ENCODE results near the gene PTCH1.

The PTCH1 gene

DNA sequence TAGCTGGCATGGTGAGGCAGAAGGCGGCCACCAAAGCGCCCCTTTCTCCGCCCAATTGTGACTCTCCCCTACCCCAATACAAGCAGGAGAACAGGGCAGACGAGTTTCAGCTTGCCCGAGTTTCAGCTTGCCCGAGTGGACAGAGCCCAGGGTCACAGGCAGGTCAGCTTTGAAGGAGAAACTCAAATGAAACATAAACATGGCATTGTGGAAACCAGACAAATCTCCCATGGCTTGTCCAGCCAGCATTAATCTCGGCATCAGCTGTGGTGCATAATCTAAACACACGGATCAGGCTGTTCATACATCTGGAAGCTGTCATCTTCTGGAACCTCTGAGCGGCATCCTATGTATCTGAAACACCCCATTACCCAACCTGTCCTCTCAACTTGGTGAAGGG is 16.9 kb downstream of the PTCH1 start:
- Histone ChIP-seq H3K36me3 (ENCODE audit: control insufficient read depth, insufficient read depth, low read length) (no peaks in the 10 kb centered on the region), H3K4me3 (replicated peaks; ENCODE audit: low read depth, low read length) (no peak overlapping the region), H3K27me3 (replicated peaks; ENCODE audit: control insufficient read depth, insufficient read depth, low read length) (no peaks in the 10 kb centered on the region)
- no peak for DNase-seq (ENCODE audit: extremely low read depth, insufficient read length)
- TF ChIP-seq, protein P1, sequence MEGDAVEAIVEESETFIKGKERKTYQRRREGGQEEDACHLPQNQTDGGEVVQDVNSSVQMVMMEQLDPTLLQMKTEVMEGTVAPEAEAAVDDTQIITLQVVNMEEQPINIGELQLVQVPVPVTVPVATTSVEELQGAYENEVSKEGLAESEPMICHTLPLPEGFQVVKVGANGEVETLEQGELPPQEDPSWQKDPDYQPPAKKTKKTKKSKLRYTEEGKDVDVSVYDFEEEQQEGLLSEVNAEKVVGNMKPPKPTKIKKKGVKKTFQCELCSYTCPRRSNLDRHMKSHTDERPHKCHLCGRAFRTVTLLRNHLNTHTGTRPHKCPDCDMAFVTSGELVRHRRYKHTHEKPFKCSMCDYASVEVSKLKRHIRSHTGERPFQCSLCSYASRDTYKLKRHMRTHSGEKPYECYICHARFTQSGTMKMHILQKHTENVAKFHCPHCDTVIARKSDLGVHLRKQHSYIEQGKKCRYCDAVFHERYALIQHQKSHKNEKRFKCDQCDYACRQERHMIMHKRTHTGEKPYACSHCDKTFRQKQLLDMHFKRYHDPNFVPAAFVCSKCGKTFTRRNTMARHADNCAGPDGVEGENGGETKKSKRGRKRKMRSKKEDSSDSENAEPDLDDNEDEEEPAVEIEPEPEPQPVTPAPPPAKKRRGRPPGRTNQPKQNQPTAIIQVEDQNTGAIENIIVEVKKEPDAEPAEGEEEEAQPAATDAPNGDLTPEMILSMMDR (IDR thresholded peaks at IDR 0.05; ENCODE audit: insufficient read depth, low read length, poor library complexity, severe bottlenecking), result no peak

DNA sequence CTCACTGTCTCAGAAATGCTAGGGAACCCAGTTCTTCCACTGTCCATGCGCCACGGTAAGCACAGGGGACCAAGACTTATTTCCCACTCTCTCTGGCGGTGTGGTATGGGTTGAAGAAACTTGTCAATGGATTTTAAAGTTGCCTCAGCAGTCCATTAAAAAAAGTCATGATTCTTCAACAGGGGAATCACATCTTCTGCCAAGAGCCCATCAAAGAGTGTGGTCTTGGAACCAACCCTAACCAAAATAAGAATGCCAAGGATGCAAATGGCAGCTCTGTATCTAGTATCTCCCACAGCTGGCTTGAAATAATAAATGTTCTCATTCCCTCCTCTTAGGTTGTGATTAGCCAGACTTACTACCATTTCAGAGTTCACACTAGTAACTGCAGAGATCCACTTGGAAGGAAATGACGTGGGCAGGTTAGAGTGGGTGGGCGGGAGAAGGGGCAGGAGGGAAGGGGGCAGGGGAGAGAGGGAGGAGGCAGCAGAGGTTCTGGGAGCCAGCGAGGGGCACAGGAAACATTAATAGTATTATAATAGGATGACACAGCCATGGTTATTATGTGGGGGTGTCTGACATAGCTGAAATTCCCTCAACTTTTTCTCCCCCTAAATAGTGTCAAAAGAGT is 17.6 kb downstream of the PTCH1 start:
- Histone ChIP-seq H3K4me3 (replicated peaks; ENCODE audit: low read depth, low read length) (no peak overlapping the region), H3K27me3 (replicated peaks; ENCODE audit: control insufficient read depth, insufficient read depth, low read length) (no peaks in the 10 kb centered on the region), H3K36me3 (ENCODE audit: control insufficient read depth, insufficient read depth, low read length) (no peaks in the 10 kb centered on the region)
- TF ChIP-seq, protein P1 (IDR thresholded peaks at IDR 0.05; ENCODE audit: insufficient read depth, low read length, poor library complexity, severe bottlenecking), result no peak
- DNase-seq (ENCODE audit: extremely low read depth, insufficient read length), result no peak

DNA sequence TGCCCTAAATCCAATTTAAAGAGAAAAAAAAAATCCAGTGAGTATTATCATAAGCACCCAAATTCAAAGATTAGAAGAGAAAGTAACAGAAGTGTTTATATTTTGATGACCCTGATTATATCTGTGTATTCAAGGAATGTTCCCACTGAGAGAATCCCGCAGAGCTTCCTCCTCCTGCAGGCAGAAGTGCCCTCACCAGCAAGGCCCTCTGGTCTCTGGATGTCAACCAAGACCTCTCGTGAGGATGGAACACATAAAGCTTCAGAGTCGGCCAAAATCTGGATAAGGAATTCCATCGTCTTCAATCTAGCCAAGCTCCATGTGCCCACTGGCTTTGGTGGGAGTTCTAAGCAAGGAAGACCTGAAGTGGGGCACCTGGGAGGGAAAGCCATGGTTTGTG is 18.1 kb downstream of the PTCH1 start:
- H3K36me3 ChIP-seq (ENCODE audit: control insufficient read depth, insufficient read depth, low read length), result no peaks in the 10 kb centered on the region
- no peaks in the 10 kb centered on the region for H3K27me3 ChIP-seq (replicated peaks; ENCODE audit: control insufficient read depth, insufficient read depth, low read length)
- H3K4me3 ChIP-seq (replicated peaks; ENCODE audit: low read depth, low read length), result no peak overlapping the region
- DNase-seq (ENCODE audit: extremely low read depth, insufficient read length), result no peak
- TF ChIP-seq, protein P1 (IDR thresholded peaks at IDR 0.05; ENCODE audit: insufficient read depth, low read length, poor library complexity, severe bottlenecking), result no peak

DNA sequence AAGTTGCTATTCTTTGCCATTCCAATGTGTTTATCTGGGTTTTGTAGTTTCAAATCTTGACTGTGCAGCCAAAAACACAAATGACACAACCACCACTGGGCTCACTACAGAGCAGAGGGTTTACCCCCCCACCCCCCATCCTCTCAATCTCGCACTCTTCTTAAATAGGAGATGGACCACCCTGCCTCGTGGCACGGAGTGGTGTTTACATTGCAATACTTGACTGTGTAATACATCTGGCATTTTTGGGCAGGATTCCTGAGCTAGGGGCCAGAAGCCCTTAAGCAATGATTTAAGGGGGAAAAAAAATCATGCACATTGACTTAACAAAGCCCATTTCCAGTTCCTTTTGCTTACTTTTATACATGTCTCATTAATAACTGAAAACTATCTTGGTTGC is 19.0 kb downstream of the PTCH1 start:
- TF ChIP-seq, protein P1 (IDR thresholded peaks at IDR 0.05; ENCODE audit: insufficient read depth, low read length, poor library complexity, severe bottlenecking), result no peak

DNA sequence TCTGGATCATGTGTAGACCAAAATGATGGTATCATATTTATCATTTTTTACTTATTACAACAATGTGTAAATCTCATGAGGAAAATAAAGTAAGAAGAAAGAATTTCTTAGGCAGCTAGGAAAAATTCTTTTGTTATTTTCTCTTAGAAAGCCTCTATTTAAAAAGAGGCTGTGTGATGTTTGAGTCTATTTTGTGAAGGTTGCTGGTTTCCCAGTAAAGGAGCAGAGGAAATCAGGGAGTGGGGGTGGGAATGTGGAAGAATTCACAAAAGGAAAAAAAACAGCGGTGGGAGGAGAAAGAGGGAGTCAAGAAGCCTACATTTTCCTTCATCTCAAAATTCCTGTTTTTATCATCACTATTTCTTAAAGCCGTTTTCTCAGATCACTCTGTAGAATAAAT is 20.1 kb downstream of the PTCH1 start:
- DNase-seq (ENCODE audit: extremely low read depth, insufficient read length), result no peak
- Histone ChIP-seq H3K36me3 (ENCODE audit: control insufficient read depth, insufficient read depth, low read length) (no peaks in the 10 kb centered on the region), H3K4me3 (replicated peaks; ENCODE audit: low read depth, low read length) (no peak overlapping the region), H3K27me3 (replicated peaks; ENCODE audit: control insufficient read depth, insufficient read depth, low read length) (no peaks in the 10 kb centered on the region)
- TF ChIP-seq, protein P1 (IDR thresholded peaks at IDR 0.05; ENCODE audit: insufficient read depth, low read length, poor library complexity, severe bottlenecking), result no peak

More for the DNA sequence above, 19.0 kb downstream of the PTCH1 start:
- H3K27me3 ChIP-seq (replicated peaks; ENCODE audit: control insufficient read depth, insufficient read depth, low read length), result no peaks in the 10 kb centered on the region
- no peaks in the 10 kb centered on the region for H3K36me3 ChIP-seq (ENCODE audit: control insufficient read depth, insufficient read depth, low read length)
- no peak overlapping the region for H3K4me3 ChIP-seq (replicated peaks; ENCODE audit: low read depth, low read length)
- DNase-seq (ENCODE audit: extremely low read depth, insufficient read length), result no peak

DNA sequence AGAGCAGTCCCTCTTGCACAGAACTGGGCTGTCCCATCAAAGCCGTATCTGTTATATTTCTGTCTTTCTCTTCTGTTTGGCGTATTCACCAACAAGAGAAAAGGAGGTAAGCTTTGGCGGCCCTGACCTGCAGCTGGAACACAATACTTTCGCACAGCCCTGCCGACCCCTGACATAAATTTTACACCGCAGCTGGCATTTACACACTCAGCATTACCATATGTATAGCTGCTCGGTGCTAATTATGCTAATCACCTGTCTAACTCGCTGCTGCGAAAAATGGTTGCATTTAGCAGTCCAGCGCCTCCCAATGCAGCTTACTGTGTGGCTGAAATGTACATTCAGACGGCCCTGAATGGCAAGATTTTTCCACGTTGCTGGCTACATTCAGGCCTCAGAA is 20.8 kb downstream of the PTCH1 start:
- DNase-seq (ENCODE audit: extremely low read depth, insufficient read length), result no peak
- Histone ChIP-seq H3K36me3 (ENCODE audit: control insufficient read depth, insufficient read depth, low read length) (no peaks in the 10 kb centered on the region), H3K27me3 (replicated peaks; ENCODE audit: control insufficient read depth, insufficient read depth, low read length) (no peaks in the 10 kb centered on the region), H3K4me3 (replicated peaks; ENCODE audit: low read depth, low read length) (no peak overlapping the region)
- TF ChIP-seq, protein P1 (IDR thresholded peaks at IDR 0.05; ENCODE audit: insufficient read depth, low read length, poor library complexity, severe bottlenecking), result no peak
